ENCODE measurements around the gene CTNNBL1. TPM values are rescaled to one million over a fixed set of nuclear protein-coding genes. Genes with fewer than 3 reads are reported as not detected.

The CTNNBL1 gene
- total RNA-seq, 4 donors from 2014 or later, result 15.3 to 31.5 (median 27.2) TPM

GRCh38 chr20:37921341-37921929, 227.6 kb downstream of the CTNNBL1 start:
- no peak for DNase-seq
- Histone ChIP-seq H3K36me3 (no peaks in the 10 kb centered on the region), H3K4me1 (peaks cover 0 to under 1% (median 0%) of the 10 kb centered on the region in 3 donors), H3K27ac (no peak overlapping the region), H3K4me3 (no peak overlapping the region), H3K27me3 (peaks cover 0 to 69% (median 0%) of the 10 kb centered on the region in 4 donors), H3K9me3 (no peaks in the 10 kb centered on the region)
- TF ChIP-seq CTCF (IDR thresholded peaks at IDR 0.05), result no peak
- TF ChIP-seq POLR2A (IDR thresholded peaks at IDR 0.05), result no peak
- WGBS, 2 donors, result 61 to 82% methylated on average over 5 to 6 of the region's 6 CpGs
- intact Hi-C loops (cut with DNase I), result no loop called here

Other genes starting within 250 kb of the CTNNBL1 start
- 1 to 10 TPM in 2 of 4 donors, under 1 TPM in 1, not detected in 1; 0.76 to 1.9 (median 1.9) TPM for gene NNAT, start 172.8 kb upstream of the CTNNBL1 start, total RNA-seq
- 100 to 1,000 TPM in 1 of 4 donors, 10 to 100 TPM in 3; 66.4 to 104 (median 78.1) TPM for gene BLCAP, start 166.2 kb upstream of the CTNNBL1 start, total RNA-seq
- 1 to 10 TPM in 1 of 4 donors, under 1 TPM in 3; 0.38 to 2.6 (median 0.68) TPM for gene VSTM2L, start 209.1 kb downstream of the CTNNBL1 start, total RNA-seq